OCI-LY3 (cell line): Measurements from ENCODE around the gene CABP1.

Experiments used
- EZH2phosphoT487 ChIP-seq: fragments of 200-600 bp; shearing (Covaris generic); IDR thresholded peaks from 2 replicates; pipeline ENCODE4 v1.6.1; 2018; ENCODE audit warnings: antibody characterized with exemption, mixed run types, low read depth
- TF ChIP-seq, protein P1 (sequence below): fragments of 200-600, 300-600 bp; sonication (generic); IDR thresholded peaks from 2 replicates; pipeline ENCODE4 v1.5.1; 2014; ENCODE audit warnings: antibody characterized with exemption, low read length, low read depth

DNA sequence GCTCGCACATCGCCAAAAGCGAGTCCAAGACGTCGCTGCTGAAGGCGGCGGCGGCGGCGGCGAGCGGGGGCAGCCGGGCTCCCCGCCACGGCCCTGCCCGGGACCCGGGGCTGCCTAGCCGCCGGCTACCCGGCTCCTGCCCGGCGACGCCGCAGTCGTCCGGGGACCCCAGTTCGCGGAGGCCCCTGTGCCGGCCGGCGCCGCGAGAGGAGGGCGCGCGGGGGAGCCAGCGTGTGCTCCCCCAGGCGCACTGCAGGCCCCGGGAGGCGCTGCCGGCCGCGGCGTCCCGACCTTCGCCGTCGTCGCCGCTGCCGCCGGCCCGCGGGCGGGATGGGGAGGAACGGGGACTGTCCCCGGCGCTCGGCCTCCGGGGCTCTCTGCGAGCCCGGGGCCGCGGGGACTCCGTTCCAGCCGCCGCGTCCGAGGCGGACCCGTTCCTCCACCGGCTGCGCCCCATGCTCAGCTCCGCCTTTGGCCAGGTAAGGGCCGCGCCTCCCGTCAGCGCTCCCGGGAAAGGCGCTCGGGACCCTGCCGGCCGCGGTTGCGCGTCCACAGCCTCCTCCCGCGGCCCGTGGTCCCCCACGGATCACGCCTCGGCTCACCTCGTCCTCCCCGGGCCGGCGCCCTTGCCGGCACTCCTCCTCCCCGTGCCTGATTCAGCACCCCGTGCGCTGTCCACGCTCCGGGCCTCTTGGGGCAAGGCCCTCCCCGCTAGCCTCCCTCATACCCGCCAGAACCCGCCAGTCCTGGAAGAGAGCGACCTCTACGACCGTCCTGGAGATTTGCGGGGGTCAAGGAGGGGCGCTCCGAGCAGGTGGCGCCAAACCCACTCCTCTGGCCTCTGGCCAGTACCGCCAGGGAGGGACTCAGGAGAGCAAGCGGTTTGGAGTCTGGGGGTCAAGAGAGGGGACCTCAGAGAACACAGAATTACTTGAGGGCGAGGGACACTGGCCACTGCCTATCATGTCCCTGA is 721 bp downstream of the CABP1 start:
- TF ChIP-seq, protein P1, sequence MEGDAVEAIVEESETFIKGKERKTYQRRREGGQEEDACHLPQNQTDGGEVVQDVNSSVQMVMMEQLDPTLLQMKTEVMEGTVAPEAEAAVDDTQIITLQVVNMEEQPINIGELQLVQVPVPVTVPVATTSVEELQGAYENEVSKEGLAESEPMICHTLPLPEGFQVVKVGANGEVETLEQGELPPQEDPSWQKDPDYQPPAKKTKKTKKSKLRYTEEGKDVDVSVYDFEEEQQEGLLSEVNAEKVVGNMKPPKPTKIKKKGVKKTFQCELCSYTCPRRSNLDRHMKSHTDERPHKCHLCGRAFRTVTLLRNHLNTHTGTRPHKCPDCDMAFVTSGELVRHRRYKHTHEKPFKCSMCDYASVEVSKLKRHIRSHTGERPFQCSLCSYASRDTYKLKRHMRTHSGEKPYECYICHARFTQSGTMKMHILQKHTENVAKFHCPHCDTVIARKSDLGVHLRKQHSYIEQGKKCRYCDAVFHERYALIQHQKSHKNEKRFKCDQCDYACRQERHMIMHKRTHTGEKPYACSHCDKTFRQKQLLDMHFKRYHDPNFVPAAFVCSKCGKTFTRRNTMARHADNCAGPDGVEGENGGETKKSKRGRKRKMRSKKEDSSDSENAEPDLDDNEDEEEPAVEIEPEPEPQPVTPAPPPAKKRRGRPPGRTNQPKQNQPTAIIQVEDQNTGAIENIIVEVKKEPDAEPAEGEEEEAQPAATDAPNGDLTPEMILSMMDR, result no peak
- TF ChIP-seq EZH2phosphoT487, result no peak
